ENCODE data around the gene MORN4.

- TF ChIP-seq CTCF (IDR thresholded peaks at IDR 0.05; ENCODE audit: low read depth, low read length) = peak; percentile 88
- TF ChIP-seq POLR2A (IDR thresholded peaks at IDR 0.05; ENCODE audit: extremely low read depth, insufficient read length) = no peak
- no peak for TF ChIP-seq MYC (IDR thresholded peaks at IDR 0.05; ENCODE audit: low read depth, low read length)
These were observed 43.7 kb upstream of the MORN4 start for GRCh38 chr10:97676770-97677581.
